DND-41 (cell line): ENCODE results near the gene PRLH.

ENCODE experiments used
- ATAC-seq: fragments of 200-7000 bp; cut with Tn5 transposase; 3 replicates; pipeline ENCODE4 v1.9.1; 2021; ENCODE audit warnings: low read depth; ENCODE audit not compliant: insufficient read depth
- DNase-seq: peaks from one replicate; pipeline ENCODE4 v3.0.0-alpha.2; 2020
- H2AFZ ChIP-seq: 2 replicates; pipeline ENCODE4 v1.6.0; 2012; ENCODE audit warnings: low read depth, low read length
- H3K27ac ChIP-seq: 2 replicates; pipeline ENCODE4 v1.5.1; 2012; ENCODE audit warnings: low read length, inconsistent platforms
- H3K27me3 ChIP-seq: fragments of 200-600 bp; sonication (generic); 2 replicates; pipeline ENCODE4 v1.6.0; 2012; ENCODE audit warnings: low read length, mild to moderate bottlenecking, inconsistent platforms; ENCODE audit not compliant: insufficient read depth, poor library complexity
- H3K36me3 ChIP-seq: 2 replicates; pipeline ENCODE4 v1.5.1; 2012; ENCODE audit warnings: low read length, inconsistent platforms; ENCODE audit not compliant: insufficient read depth
- H3K4me1 ChIP-seq: 2 replicates; pipeline ENCODE4 v1.5.1; 2012; ENCODE audit warnings: mild to moderate bottlenecking, low read length; ENCODE audit not compliant: insufficient read depth
- H3K4me2 ChIP-seq: 2 replicates; pipeline ENCODE4 v1.6.0; 2012; ENCODE audit warnings: mild to moderate bottlenecking, moderate library complexity, low read length, inconsistent platforms; ENCODE audit not compliant: insufficient read depth
- H3K4me3 ChIP-seq, 2 experiments: fragments of 200-600 bp in 1 of 2; shearing (Covaris generic) in 1 of 2; 2 replicates each; pipeline ENCODE4 v1.5.1; 2012 to 2016; ENCODE audit warnings: inconsistent platforms in 2 of 2, low read length in 2 of 2, mild to moderate bottlenecking in 2 of 2, low read depth in 1 of 2, moderate library complexity in 1 of 2
- H3K79me2 ChIP-seq: 2 replicates; pipeline ENCODE4 v1.6.0; 2012; ENCODE audit warnings: low read length, inconsistent platforms; ENCODE audit not compliant: insufficient read depth
- H3K9ac ChIP-seq: 2 replicates; pipeline ENCODE4 v1.6.0; 2012; ENCODE audit warnings: low read depth, mild to moderate bottlenecking, inconsistent platforms, low read length, moderate library complexity
- H3K9me3 ChIP-seq: 2 replicates; pipeline ENCODE4 v1.5.1; 2012; ENCODE audit warnings: low read length, moderate library complexity, mild to moderate bottlenecking, inconsistent platforms; ENCODE audit not compliant: insufficient read depth, severe bottlenecking
- H4K20me1 ChIP-seq: 2 replicates; pipeline ENCODE4 v1.6.0; 2012; ENCODE audit warnings: low read length; ENCODE audit not compliant: insufficient read depth
- EZH2 ChIP-seq: IDR thresholded peaks from 3 replicates; pipeline ENCODE4 v1.6.1; 2012; ENCODE audit warnings: borderline replicate concordance, low read depth, mild to moderate bottlenecking, moderate library complexity, low read length, inconsistent platforms; ENCODE audit not compliant: severe bottlenecking
- TF ChIP-seq, protein P1 (sequence below): IDR thresholded peaks from 2 replicates; pipeline ENCODE4 v1.5.1; 2012; ENCODE audit warnings: borderline replicate concordance, low read length, moderate library complexity, mild to moderate bottlenecking; ENCODE audit not compliant: poor library complexity, severe bottlenecking; ENCODE audit errors: extremely low read depth

The PRLH gene

DNA sequence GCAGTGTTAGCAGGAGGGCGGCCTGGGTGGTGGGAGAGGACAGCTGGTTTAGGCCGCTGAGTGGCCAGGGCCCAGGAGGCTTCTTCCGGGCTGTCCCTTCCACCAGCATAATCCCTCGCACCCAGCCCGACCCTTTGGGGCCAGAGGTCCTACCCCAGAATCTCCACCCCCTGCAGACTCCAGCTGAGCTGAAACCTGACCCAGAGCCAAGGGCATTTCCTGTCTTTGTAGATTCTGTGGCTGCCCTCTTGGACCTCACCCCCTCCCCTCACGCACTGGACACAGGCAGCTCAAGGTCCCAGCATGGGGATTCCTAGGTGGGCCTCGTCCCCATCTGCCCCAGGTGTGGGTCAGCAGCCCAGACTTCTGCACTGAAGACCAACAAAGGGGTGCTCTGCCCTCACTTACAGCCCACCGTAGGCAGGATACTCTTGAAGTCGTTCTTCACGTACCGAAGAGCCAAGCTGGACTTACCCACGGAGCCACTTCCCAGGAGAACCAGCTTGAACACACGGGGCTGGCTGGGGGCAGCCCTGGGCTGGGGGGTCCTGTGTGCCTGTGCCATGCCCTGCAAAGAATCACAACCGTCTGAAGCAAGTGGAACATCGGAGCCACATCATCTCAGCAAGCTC, 19.3 kb downstream of the PRLH start:
- Histone ChIP-seq H3K27me3 (no peaks in the 10 kb centered on the region), H3K9ac (no peak overlapping the region), H2AFZ (no peak overlapping the region), H3K79me2 (no peaks in the 10 kb centered on the region), H3K4me3 (no peak overlapping the region), H3K27ac (no peak overlapping the region), H3K4me1 (no peaks in the 10 kb centered on the region), H4K20me1 (no peaks in the 10 kb centered on the region), H3K9me3 (no peaks in the 10 kb centered on the region), H3K4me2 (no peak overlapping the region), H3K36me3 (no peaks in the 10 kb centered on the region)
- ATAC-seq (no peak), DNase-seq (no peak)
- TF ChIP-seq, protein P1, sequence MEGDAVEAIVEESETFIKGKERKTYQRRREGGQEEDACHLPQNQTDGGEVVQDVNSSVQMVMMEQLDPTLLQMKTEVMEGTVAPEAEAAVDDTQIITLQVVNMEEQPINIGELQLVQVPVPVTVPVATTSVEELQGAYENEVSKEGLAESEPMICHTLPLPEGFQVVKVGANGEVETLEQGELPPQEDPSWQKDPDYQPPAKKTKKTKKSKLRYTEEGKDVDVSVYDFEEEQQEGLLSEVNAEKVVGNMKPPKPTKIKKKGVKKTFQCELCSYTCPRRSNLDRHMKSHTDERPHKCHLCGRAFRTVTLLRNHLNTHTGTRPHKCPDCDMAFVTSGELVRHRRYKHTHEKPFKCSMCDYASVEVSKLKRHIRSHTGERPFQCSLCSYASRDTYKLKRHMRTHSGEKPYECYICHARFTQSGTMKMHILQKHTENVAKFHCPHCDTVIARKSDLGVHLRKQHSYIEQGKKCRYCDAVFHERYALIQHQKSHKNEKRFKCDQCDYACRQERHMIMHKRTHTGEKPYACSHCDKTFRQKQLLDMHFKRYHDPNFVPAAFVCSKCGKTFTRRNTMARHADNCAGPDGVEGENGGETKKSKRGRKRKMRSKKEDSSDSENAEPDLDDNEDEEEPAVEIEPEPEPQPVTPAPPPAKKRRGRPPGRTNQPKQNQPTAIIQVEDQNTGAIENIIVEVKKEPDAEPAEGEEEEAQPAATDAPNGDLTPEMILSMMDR: no peak
- no peak for TF ChIP-seq EZH2

DNA sequence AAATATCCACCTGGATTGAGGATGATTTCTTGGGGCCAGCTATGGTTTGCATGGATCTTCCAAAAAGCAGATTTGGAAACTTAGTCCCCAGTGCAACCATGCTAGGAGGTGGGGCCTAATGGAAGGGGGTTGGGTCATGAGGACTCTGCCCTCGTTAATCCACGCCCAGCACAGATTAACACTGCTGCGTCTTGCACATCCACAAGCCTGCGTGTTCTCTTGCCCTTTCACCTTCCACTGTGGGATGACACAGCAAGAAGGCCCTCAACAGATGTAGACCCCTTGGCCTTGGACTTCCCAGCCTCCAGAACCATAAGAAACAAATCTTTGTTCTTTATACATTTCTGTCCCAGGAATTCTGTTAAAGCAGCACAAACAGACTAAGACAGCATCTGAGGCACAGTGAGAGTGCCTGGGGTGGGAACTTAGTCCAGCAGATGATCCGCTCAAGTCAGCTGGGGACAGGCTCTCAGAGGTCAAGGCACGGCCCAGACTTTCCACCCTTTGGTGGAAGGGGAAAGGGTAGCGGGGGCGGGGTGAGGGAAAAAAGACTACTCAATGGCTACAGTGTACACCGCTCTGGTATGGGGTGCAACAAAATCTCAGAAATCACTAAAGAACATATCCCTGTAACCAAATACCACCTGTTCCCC, 21.8 kb downstream of the PRLH start:
- H3K27ac ChIP-seq: no peak overlapping the region
- no peaks in the 10 kb centered on the region for H3K36me3 ChIP-seq
- ATAC-seq: no peak
- no peak overlapping the region for H3K4me2 ChIP-seq
- no peaks in the 10 kb centered on the region; the same call in 1 of the 2 replicates for H4K20me1 ChIP-seq
- H3K79me2 ChIP-seq: no peaks in the 10 kb centered on the region
- H3K4me3 ChIP-seq: no peak overlapping the region
- no peaks in the 10 kb centered on the region for H3K9me3 ChIP-seq
- no peak overlapping the region for H2AFZ ChIP-seq
- DNase-seq: no peak
- H3K27me3 ChIP-seq: no peaks in the 10 kb centered on the region
- H3K9ac ChIP-seq: no peak overlapping the region
- TF ChIP-seq, protein P1: no peak
- no peak for TF ChIP-seq EZH2
- no peaks in the 10 kb centered on the region for H3K4me1 ChIP-seq

DNA sequence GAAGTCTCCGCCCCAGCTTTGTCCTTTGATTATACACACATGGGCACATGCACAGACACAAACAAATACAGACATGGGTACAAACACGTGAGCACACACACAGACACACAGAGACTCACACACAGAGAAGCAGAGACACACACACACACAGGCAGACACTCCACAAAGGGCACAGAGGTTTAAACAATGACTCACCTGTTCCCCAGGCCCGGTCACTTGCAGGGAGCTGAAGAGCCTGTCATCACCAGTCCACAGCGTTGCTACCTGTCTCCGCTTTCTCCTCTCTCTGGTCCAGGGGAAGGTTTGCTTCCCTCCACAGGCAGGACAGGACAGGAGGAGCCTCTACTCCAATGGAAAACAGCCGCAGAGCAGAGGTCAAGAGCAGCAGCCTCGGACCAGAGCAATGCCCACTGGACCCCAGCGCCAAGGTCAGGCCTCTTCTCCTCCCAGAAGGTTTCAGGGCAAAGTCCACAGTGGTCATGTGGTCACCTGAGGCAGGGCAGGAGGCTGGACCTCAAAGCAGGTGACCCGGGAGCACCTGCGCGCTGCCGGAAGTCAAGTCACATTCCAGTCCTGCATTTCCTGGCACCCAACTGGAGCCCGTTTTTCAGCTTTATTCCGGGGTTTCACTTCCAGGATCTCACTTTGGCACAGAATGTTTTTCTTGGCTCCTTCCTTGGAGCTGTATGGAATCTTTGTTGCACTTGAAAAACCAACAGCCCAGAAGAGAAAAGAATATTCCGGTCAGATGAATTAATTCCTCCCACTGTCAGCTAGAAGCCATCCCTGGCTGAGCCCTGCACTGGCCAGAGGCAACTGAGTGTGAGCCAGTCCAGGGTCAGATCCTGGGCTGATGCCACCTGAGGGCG, 24.1 kb downstream of the PRLH start, which contains the start of gene RAB17:
RAB17 (minus strand) TSS at position 463 of the 869 bp plus-strand sequence. CDS start 4,580 bp downstream, outside the sequence.
- H3K9ac ChIP-seq: no peak within 1 kb of the TSS
- H3K4me3 ChIP-seq: no peak within 1 kb of the TSS
- no peak within 1 kb of the TSS for H2AFZ ChIP-seq
- H4K20me1 ChIP-seq: no peaks in the 10 kb centered on the region; the same call in 1 of the 2 replicates
- H3K79me2 ChIP-seq: no peaks in the 10 kb centered on the region
- no peaks in the 10 kb centered on the region for H3K36me3 ChIP-seq
- no peaks in the 10 kb centered on the region for H3K9me3 ChIP-seq
- no peaks in the 10 kb centered on the region for H3K27me3 ChIP-seq
- H3K4me2 ChIP-seq: no peak within 1 kb of the TSS
- no peak within 1 kb of the TSS for H3K27ac ChIP-seq
- DNase-seq (no peak), ATAC-seq (no peak)
- no peaks in the 10 kb centered on the region for H3K4me1 ChIP-seq
- no peak for TF ChIP-seq EZH2
- TF ChIP-seq, protein P1: no peak
